ENCODE measurements around the gene PHKB. TPM values are rescaled to one million over a fixed set of nuclear protein-coding genes. Genes with fewer than 3 reads are reported as not detected.

The PHKB gene
- total and polyA plus RNA-seq, 2 donors (not counting 1 experiment from before 2014, with no cell fraction given): 50.4 to 223 TPM

DNA sequence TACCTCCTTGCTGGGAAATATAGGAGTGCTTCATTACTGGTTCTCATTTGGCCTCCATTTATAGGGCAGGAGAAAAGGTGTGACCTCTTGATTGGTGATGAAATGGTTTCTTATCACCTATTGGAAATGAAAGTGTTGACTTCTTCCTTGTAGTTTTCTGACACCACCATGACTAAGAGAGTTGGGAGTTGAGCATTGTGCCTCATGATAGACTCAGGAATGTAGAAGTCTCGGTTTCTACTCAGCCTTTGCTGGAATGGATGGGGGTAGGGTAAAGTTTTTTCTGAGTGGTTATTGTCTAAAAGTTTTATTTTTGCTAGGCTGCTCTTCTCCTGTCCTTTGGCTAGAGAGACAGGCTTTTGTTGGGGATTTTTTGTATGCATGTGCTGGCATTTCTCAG is 117.4 kb downstream of the PHKB start:
- CTCF ChIA-PET: no interaction called here
- no peak overlapping the region for H3K4me2 ChIP-seq (replicated peaks; ENCODE audit: low read depth, low read length, poor library complexity, severe bottlenecking)
- H3K27me3 Mint-ChIP-seq: no peaks in the 10 kb centered on the region
- peaks cover 0 to 4% of the 10 kb centered on the region in 2 experiments for H3K36me3 ChIP-seq (replicated peaks in 1 of 2; ENCODE audit: control extremely low read depth in 1 of 2, control insufficient read depth in 1 of 2, extremely low read depth in 1 of 2, insufficient read depth in 2 of 2, low read length in 1 of 2)
- no peaks in the 10 kb centered on the region for H3K27me3 ChIP-seq (replicated peaks in 1 of 4; ENCODE audit: control extremely low read depth in 1 of 4, control insufficient read depth in 3 of 4, insufficient read depth in 4 of 4, low read length in 3 of 4)
- DNase-seq (no peak), ATAC-seq (ENCODE audit: low read depth) (no peak)
- TF ChIP-seq EZH2 (IDR thresholded peaks at IDR 0.05; ENCODE audit: borderline replicate concordance, insufficient read depth, low read depth, low read length, poor library complexity, severe bottlenecking): no peak
- TF ChIP-seq, protein P1, sequence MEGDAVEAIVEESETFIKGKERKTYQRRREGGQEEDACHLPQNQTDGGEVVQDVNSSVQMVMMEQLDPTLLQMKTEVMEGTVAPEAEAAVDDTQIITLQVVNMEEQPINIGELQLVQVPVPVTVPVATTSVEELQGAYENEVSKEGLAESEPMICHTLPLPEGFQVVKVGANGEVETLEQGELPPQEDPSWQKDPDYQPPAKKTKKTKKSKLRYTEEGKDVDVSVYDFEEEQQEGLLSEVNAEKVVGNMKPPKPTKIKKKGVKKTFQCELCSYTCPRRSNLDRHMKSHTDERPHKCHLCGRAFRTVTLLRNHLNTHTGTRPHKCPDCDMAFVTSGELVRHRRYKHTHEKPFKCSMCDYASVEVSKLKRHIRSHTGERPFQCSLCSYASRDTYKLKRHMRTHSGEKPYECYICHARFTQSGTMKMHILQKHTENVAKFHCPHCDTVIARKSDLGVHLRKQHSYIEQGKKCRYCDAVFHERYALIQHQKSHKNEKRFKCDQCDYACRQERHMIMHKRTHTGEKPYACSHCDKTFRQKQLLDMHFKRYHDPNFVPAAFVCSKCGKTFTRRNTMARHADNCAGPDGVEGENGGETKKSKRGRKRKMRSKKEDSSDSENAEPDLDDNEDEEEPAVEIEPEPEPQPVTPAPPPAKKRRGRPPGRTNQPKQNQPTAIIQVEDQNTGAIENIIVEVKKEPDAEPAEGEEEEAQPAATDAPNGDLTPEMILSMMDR (IDR thresholded peaks at IDR 0.05): no peak
- no peak overlapping the region for H3K9ac ChIP-seq (ENCODE audit: low read length)
- no peak overlapping the region for H3K27ac Mint-ChIP-seq
- no peak overlapping the region for H3K27ac ChIP-seq (ENCODE audit: low read length in 2 of 2)
- H3K9me3 Mint-ChIP-seq (ENCODE audit: insufficient read depth): no peaks in the 10 kb centered on the region
- H2AFZ ChIP-seq (ENCODE audit: insufficient read depth, low read depth, low read length, poor library complexity, severe bottlenecking): no peak overlapping the region
- H3K4me1 Mint-ChIP-seq: peaks cover 21% of the 10 kb centered on the region
- H3K9me3 ChIP-seq (ENCODE audit: control extremely low read depth in 1 of 3, control insufficient read depth in 2 of 3, insufficient read depth in 1 of 3, low read length in 2 of 3): peaks cover 0 to 5% (median 0%) of the 10 kb centered on the region in 3 donors
- H3K79me2 ChIP-seq (ENCODE audit: control insufficient read depth, insufficient read depth, low read length): peaks cover 3% of the 10 kb centered on the region
- no peak overlapping the region for H3K4me3 Mint-ChIP-seq
- peaks cover 13 to 14% of the 10 kb centered on the region in 2 donors for H3K4me1 ChIP-seq (ENCODE audit: control insufficient read depth in 2 of 2, insufficient read depth in 2 of 2, low read length in 2 of 2)
- no peak overlapping the region for H3K4me3 ChIP-seq (ENCODE audit: control extremely low read depth in 1 of 5, extremely low read depth in 1 of 5, insufficient read depth in 1 of 5, low read depth in 2 of 5, low read length in 4 of 5)
- intact Hi-C loops (cut with micrococcal nuclease): no loop called here
- POLR2A ChIA-PET: no interaction called here
- WGBS (ENCODE audit: insufficient coverage): 100% methylated on average over 1 of the region's 1 CpG
- H4K20me1 ChIP-seq (ENCODE audit: control insufficient read depth, insufficient read depth, low read length, poor library complexity, severe bottlenecking): no peaks in the 10 kb centered on the region

- no peak overlapping the region for H3K9ac ChIP-seq (ENCODE audit: low read length)
- Mint-ChIP-seq H3K4me1 (peaks cover 9% of the 10 kb centered on the region), H3K27me3 (no peaks in the 10 kb centered on the region), H3K9me3 (ENCODE audit: insufficient read depth) (no peaks in the 10 kb centered on the region), H3K4me3 (no peak overlapping the region), H3K27ac (no peak overlapping the region)
- ChIA-PET CTCF (interaction anchor here (1.3 kb wide), 1 partner anchor 87 kb away, joined by 3 read pairs; no protein-coding TSS in a partner anchor), POLR2A (no interaction called here)
- no peaks in the 10 kb centered on the region for H4K20me1 ChIP-seq (ENCODE audit: control insufficient read depth, insufficient read depth, low read length, poor library complexity, severe bottlenecking)
- DNase-seq (no peak), ATAC-seq (ENCODE audit: low read depth) (no peak)
- H3K4me2 ChIP-seq (replicated peaks; ENCODE audit: low read depth, low read length, poor library complexity, severe bottlenecking): no peak overlapping the region
- no peaks in the 10 kb centered on the region for H3K4me1 ChIP-seq (ENCODE audit: control insufficient read depth in 2 of 2, insufficient read depth in 2 of 2, low read length in 2 of 2)
- H3K79me2 ChIP-seq (ENCODE audit: control insufficient read depth, insufficient read depth, low read length): no peaks in the 10 kb centered on the region
- TF ChIP-seq EZH2 (IDR thresholded peaks at IDR 0.05; ENCODE audit: borderline replicate concordance, insufficient read depth, low read depth, low read length, poor library complexity, severe bottlenecking): no peak
- TF ChIP-seq, protein P1 (IDR thresholded peaks at IDR 0.05): no peak
- intact Hi-C loops (cut with micrococcal nuclease): no loop called here
- peaks cover 6 to 8% of the 10 kb centered on the region in 2 experiments for H3K36me3 ChIP-seq (replicated peaks in 1 of 2; ENCODE audit: control extremely low read depth in 1 of 2, control insufficient read depth in 1 of 2, extremely low read depth in 1 of 2, insufficient read depth in 2 of 2, low read length in 1 of 2)
- WGBS (ENCODE audit: insufficient coverage): no CpG with 5 or more reads among the region's 2 CpGs
- no peak overlapping the region for H3K4me3 ChIP-seq (ENCODE audit: control extremely low read depth in 1 of 5, extremely low read depth in 1 of 5, insufficient read depth in 1 of 5, low read depth in 2 of 5, low read length in 4 of 5)
- no peak overlapping the region for H2AFZ ChIP-seq (ENCODE audit: insufficient read depth, low read depth, low read length, poor library complexity, severe bottlenecking)
- no peaks in the 10 kb centered on the region for H3K27me3 ChIP-seq (replicated peaks in 1 of 4; ENCODE audit: control extremely low read depth in 1 of 4, control insufficient read depth in 3 of 4, insufficient read depth in 4 of 4, low read length in 3 of 4)
- H3K9me3 ChIP-seq (ENCODE audit: control extremely low read depth in 1 of 3, control insufficient read depth in 2 of 3, insufficient read depth in 1 of 3, low read length in 2 of 3): no peaks in the 10 kb centered on the region
- no peak overlapping the region for H3K27ac ChIP-seq (ENCODE audit: low read length in 2 of 2)
Measured at GRCh38 chr16:47581114-47581513, 120.0 kb downstream of the PHKB start.

Data from B cell (primary cell).